NCI-H2107 treated with DMSO at 0.1 percent for 48 hours (cell line): ENCODE measurements around the gene DUOX1.
"Not testable (repeated sequence)": the region's sequence is repeated elsewhere in the genome, so short reads cannot be mapped to it uniquely, and the experiment has no call there.

ENCODE experiments used
- DNase-seq: peaks from one replicate; lab custom pipeline; 2025; ENCODE audit not compliant: unreplicated experiment; lab: John Stamatoyannopoulos, UW

The DUOX1 gene

DNA sequence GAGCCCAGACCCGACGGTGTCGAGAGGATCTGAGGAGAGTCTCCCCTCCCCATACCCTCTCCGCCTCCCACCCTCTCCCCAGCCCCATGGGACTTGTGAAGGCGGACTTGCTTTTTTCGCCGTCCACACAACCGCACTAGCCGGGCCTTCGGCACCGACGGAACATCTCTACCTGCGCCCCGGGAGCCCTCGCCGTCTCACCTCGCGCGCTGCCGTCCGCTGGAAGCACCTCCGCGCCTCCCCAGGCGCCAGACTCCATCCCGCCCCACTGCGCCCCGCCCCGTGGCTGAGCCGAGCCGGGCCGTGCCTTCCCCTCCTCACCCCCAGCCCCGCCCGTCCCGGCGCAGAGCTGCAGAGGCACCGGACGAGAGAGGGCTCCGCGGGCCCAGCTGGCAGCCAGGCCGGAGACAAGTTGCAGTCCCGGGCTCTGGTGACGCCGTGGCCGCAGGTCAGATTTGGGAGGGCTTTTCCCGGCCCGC, at the start of gene DUOX1, which contains the start of gene DUOXA1:
Gene DUOX1 (plus strand): TSS at position 344 of the 479 bp plus-strand sequence. CDS start 1,973 bp downstream, outside the sequence.
Gene DUOXA1 (minus strand): TSS at position 229 of the 479 bp plus-strand sequence. CDS start 6,865 bp downstream, outside the sequence.
- no peak for DNase-seq

DNA sequence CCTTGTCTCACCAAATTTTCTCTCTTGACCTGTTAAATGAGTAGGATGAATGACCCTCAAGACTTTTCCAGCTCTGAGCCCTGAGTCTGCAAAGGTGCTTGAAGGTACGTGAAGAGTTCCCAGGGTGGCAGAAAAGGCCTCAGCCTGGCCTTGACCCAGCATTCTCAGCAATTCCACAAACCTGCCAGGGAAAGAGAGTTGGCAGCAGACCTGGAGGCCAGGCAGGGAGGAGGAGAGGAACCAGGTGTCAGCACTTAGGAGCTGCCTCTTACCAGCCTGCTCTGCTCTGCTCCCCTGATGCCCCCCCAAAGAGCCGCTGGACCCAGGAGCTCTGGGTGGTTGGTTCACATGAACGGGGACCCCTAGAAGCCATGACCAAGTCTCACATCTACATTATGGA, 49.2 kb upstream of the DUOX1 start:
- DNase-seq, result not testable (repeated sequence)

DNA sequence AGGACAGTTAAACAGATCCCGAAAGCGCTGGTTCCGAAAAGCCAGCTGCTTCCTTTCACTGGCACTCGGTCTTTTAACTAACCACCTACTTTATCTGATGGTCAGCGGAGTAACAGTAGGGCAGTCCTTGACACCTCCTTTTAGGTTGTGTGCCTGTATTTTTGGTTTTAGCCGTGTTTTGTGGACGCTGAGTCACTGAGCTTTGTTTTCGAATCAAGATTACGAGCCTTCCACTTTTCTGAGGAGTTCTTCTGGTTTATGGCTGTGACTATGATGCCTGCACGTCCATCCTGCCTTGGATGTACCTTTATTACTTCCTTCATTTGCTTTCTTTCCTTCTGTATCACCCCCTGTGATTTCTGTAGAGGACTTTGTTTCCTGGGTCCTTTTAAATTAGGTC, 47.4 kb upstream of the DUOX1 start:
- not testable (repeated sequence) for DNase-seq

DNA sequence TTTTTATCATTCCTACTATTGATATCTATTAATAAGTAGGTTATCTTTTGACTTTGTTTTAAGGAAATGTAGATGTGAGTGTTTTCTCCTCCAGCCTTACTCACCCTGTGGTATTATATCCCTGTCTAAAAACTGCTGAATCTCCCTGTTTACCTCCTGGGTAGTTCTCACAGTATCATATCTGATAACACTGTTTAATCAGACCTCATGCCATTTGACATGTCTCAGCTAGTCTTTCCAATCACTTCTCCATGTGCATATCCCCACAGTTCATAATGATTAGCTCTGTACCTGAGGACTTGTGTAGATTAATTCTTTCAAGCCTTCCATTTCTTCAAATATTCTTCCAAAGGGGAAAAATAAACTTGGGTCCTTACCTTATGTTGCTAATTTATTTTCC, 46.6 kb upstream of the DUOX1 start:
- DNase-seq, result no peak

DNA sequence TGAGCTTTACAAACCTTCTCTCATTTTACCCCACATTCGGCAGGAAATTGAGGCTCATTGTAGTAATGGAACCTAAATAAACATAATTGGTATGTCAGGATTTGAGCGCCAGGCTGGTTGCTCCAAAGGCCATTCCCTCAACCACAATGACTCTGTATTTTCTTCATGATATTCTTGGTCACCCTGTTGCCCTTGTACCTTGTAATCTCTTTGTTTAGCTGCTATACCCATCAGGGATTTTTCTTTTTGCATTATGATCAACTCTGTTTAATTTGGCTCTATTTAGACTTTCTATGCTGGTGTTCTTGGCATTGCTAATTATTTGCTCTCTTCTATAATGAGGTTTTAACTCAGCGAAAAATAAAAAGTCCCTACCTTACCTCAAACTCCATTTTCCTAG, 45.6 kb upstream of the DUOX1 start:
- DNase-seq, result no peak

DNA sequence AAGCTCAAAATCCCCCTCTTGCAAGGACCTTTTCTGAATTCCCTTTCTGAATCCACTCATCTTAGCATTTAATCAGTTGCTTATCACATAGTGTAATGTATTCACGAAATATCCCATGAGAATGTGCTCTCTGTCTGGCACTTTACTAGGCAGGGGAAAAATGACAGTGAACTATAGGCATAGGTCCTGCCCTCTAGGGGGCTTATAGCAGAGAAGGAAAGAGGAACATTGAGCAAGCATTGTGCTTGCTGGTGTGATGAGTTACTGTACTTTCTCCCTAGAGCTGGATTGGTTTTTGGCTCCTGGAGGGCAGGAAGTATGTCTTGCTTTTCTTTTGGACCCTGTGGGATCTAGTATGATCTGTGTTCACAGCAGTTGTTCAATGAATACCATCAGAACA, 42.3 kb upstream of the DUOX1 start:
- DNase-seq, result no peak

DNA sequence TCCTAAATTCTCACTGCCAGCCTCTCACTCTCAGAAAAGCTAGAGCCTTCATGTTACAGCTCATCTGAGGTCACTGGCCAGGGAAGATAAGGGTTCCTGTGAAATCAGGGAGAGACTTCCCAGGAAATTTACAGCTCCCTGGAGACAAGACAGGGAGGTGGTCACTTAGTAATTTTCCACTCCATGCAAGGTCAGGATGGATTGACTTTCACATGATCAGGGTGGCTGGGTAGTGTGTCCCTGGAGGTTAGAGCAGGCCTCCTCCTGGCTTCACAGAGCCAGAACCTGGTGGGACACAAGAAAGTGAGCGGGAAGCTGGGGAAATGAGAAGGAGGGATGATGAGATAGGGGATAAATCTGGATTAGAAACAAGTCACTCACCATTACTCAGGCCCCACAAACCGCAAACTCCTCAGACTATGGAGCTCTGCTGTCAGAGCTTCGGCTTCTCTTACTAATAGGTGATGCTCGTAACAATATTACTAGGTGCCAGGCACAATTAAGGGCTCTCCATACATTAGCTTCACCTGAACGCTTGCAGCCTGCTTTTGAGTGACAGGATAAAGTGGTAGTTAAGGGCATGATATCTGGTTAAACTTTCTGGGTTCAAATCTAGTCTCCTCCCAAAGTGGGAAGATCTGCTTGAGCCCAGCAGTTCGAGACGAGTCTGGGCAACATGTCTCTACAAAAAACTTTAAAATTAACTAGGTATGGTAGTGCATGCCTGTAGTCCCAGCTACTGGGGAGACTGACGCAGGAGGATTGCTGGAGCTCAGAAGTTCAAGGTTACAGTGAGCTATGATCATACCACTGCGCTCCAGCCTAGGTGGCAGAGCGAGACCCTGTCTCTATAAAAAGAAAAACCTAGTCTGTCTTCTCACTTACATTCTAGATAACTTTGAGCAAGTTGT, 40.7 kb upstream of the DUOX1 start:
- DNase-seq, result no peak

DNA sequence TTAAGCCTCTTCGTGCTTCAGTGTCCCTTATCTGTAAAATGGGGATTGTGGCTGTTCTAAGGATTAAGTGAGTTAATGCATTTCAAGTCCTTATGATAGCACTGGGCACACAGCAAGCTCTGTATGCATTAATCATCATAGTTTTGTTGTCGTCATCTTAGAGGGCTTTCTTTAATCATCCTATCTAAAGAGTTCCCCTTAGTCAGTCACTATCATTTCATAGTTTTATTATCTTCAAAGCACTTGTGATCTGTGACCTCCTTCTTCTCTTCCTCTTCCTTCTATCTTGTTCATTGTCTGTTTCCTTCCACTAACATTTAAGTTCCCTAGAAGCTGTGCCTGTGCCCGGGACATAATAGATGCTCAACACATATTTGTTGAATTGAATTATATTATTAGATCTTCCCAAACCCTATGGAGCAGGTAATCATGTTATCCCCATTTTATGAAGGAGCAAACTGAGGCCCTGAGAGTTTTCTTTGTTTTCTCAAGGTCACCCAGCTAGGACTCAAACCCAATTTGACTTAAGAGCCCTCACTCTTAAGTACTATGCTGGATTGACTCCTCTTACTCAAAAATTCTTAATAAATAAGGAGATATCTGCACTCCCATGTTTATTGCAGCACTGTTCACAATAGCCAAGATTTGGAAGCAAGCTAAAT, 40.0 kb upstream of the DUOX1 start:
- no peak for DNase-seq

DNA sequence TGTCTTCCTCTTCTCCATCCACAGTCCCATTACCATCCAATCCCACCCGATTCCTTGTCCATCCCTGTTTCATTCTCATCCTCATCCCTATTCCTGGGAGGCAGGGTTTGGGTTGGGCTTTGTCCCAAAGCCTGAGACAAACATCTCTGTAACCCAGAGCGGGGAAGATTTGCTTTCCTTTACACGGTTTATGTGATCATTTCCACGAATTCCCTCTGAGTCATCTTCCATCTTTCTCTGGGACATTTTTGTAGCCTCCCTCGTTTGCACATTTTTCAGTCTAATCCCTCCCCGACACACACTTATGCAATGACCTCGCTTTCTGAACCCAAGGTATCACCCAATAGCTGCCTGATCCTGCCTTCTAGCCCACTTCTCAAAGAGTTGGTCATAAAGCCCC, 38.6 kb upstream of the DUOX1 start:
- DNase-seq, result no peak

DNA sequence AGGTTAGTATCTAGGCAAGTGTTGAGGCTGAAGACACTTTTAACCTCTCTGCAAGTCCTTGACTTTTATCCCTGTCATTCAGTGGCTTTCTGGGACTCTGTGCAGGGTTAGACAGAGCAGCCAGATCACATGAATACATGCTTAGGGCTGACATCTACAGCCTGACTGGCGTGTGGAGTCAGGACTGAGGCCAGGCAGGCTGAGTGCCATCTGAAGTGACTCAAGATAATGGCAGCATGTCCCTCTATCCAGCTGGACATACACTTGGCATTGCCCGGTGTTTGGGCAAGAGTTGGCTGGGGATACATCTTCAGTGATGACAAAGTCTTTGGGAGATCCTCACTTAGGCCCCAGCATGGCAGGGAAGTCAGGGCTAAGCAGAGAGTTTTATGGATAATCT, 38.2 kb upstream of the DUOX1 start:
- no peak for DNase-seq

DNA sequence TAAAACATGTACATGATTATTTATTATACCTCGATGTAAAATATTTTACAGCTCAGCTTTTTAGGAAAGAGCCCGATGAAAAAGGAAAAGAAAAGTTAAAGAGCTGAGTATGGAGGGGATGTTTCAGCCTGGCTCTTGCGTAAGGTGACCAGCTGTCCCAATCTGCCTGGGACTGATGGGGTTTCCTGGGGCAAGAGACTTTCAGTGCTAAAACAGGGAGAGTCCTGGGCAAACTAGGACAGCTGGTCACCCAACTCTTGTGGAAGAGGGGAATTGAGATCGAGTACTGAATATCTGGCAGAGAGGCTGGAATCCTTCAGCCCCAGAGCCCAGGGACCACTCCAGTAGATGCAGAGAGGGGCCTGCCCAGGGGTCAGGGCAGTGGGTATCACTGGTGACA, 36.8 kb upstream of the DUOX1 start:
- DNase-seq, result no peak

DNA sequence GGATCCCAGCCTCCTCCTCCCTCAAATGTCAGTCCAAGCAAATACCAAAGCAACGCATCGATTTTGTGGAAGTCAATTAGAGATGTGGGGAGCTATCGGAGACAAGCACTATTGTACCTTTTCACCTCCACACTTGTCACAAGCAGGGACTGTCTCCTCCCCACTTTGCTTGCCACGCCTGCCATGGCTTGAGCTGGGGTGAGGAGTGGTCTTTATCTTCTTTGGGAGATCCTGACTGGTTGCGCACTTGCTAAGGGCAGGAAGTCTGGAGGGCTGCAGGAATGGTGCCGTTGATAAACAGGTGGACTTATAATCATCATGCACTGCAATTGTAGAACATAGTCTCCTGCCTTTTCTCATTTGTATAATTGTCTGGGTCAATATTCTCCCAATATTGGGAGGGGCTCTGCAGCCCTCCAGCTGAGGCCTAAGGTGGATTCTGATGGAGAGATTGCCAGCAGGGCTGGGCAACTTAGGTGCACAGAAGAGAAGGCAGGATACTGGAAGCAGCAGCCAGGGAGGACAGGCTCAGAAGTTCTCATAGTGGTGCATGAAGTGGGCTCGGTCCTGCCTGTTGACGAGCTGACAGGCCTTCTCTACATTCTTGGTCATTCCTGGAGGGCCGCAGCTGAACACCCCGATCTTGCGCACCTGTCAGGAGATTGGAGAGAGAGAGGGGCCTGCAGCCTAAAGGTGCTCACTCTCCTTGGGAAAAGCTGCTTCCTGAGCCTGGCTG, 36.0 kb upstream of the DUOX1 start:
- no peak for DNase-seq

DNA sequence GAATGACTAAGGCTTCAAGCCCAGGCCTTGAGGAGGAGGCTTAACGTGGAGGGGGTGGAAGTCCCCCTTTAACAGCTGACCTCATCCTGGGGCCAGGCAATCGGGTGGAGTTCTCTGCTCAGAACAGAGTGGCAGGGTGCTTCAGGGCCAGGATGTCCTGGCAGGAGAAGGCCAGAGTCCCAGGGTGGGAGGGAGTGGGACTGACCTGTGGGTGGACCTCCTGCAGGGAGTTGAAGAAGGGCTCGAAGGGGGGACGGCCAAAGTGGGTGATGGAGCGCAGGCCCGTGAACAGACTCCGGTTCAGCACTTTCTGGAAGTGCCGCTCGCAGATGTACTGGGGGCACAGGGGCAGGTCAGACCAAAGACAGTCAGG, 35.5 kb upstream of the DUOX1 start:
- no peak for DNase-seq

DNA sequence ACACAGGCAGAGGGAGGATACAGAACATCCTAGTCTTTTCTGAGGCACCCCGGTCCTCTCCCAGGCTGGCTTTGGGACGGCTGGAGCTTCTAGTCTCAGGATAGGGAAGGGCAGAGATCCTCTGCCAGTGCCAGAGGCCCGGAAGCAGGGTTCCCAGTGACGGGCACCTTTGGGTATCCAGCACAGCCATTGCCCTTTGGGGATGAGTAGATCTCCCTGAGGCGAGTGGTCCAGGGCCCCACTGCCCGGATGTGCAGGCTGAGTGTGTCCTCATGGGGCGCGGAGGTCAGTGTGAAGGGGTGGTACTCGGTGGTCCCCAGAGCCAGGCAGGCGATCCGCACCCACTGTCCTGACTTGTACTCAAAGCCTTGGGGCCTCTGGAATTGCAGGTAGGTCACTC, 34.1 kb upstream of the DUOX1 start:
- DNase-seq, result no peak

DNA sequence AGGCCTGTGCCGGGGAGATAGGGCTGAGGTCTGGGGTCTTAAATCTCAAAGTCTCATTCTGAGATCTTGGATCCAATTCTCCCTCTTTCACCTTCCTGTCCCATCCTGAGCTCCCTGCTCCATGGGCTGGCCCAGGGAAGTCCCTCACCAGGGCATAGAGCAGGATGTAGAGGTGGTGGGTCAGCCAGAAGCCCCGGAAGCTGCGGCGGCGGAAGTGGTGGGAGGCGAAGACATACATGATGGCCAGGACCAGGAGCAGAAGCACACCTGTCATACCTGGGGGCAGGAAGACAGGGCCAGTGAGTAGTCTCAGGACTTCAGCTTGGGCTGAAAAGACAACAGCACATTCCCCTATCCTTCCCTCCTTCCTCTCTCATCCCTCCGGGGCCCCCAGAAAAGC, 32.3 kb upstream of the DUOX1 start:
- DNase-seq, result no peak

DNA sequence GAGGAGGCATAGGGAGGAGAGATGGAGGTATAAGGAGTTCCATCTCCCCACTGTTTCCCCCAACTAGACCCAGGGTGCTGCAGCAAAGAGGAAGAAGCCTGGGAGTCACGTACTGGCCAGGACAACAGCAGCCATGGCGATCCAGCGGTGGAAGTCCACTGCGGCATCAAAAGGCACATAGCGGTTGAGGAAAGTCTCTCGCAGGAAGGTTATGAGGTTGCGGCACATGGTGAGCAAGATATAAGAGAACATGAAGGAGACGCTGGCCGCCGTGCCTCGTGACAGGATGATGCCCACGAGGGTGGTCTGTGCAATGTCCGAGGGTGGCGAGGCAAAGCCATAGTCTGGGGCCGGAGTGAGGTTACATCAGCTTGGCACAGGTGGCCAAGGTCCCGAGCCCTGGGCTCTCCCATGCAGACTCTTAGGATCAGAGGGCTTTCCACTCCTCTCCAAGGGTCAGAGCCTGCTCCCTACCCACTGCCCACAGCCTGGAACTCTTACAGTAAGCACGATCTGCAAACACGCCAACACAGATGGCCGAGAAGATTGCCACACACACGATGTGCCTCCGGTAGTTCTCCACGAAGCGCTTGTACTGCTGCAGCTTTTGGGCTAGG, 30.1 kb upstream of the DUOX1 start:
- DNase-seq, result no peak

DNA sequence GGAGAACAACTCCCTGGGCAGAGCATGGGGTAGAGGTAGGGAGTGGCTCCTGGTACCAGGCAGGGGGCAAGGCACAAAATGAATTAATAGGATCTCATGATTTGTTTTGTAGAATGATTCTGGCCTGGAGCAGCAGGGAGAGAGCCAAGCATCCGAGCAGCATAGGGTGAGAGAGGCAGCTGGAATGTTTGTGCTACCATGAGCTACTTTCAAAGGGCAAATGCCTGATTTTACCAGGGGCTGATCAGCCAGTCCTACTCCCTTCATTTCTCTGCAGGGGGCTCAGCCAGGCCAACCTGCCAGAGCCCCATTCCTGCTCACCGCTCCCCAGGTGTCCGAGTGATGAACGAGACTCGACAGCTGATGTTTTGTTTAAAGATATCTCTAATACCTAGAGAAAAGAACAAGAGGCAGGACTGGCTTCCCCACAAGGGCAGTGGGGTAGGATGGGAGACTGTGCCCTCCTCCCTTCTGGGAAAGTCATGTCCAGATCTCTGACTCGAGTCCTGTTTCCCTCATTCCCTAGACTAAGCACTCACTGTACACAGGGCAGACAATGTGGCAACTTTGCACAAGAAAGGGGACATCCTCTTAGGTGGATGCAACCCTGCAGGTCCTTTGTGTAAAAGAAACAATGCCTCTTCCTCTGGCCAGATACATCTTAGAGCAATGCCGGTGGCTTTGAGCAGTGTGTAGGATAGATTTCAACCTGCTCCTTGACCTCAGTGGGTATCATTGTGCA, 28.7 kb upstream of the DUOX1 start:
- DNase-seq, result no peak

DNA sequence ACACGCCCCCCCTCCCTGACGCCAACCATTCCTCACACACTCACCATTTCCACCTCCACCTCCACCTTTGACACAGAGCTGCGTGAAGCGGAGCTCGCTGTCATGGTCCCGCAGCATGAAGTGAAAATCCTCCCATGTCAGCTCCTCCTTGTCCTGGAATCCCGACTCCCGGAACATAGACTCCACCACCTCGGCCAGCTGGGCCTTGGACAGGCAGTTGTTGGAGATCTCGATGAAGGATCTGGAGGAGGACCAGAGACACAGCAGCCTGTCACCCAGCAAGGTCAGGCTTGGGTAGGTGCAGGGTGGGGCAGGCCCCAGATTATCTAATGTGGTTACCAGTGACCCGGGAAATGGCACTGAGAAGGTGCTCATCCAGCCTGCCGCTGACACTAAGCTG, 28.0 kb upstream of the DUOX1 start:
- DNase-seq, result no peak

DNA sequence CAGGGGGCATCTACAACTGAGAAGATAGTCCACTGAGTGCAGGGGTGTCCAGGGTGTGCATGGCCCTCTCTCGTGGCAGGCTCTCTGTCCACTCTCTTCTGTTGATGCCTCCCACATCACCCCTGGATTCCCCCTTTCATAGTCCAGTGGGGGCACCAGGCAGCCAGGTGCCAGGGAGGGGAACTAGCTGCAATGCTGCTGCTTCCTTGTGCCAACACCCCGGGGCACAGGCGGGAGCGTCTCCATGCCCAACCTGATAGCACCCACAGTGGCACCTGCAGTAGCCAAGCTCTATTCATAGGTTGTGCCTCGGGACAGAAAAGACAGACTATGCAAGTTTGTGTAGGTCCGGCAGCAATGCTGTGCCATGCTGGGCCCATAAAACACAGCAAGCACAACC, 27.6 kb upstream of the DUOX1 start:
- no peak for DNase-seq

DNA sequence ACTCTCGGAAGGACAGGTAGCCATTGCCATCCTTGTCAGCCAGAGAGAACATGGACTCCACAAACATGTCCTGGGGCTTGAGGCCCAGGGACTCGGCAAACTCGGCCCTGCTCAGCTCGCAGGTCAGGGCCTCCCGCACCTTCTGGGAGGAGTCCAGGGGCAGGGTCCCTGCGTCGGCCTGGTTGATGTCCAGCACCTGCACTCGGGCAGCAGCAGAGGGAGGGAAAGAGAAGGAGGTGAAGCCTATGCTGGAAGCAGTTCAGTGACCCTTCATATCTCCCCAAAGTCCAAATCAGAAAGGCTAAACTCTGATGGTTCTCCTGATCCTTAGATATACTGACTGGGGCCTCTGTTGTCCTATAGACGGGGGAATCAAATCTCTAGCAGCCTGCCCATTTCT, 25.6 kb upstream of the DUOX1 start:
- DNase-seq, result not testable (repeated sequence)
